Large intestine (tissue), 3 donors: Measurements from ENCODE around the gene FOXF2. TPM values are rescaled to one million over a fixed set of nuclear protein-coding genes. Genes with fewer than 3 reads are reported as not detected.

ENCODE experiments used
- DNase-seq, 2 donors: peaks; one replicate each; pipeline versions ENCODE4 v3.0.0 to v3.0.0-alpha.2; 2013
- H3K27ac ChIP-seq: one replicate; pipeline ENCODE4 v1.5.1; 2013; ENCODE audit warnings: low read length
- H3K27me3 ChIP-seq: 2 replicates; pipeline ENCODE4 v1.6.1; 2013; ENCODE audit warnings: low read length; ENCODE audit not compliant: control insufficient read depth, insufficient read depth
- H3K36me3 ChIP-seq: 2 replicates; pipeline ENCODE4 v1.6.1; 2013; ENCODE audit warnings: low read length; ENCODE audit not compliant: control insufficient read depth, insufficient read depth
- H3K4me1 ChIP-seq: one replicate; pipeline ENCODE4 v1.6.1; 2013; ENCODE audit warnings: low read length; ENCODE audit not compliant: control insufficient read depth, insufficient read depth
- H3K4me3 ChIP-seq: one replicate; pipeline ENCODE4 v1.5.1; 2013; ENCODE audit warnings: low read length
- H3K9me3 ChIP-seq: one replicate; pipeline ENCODE4 v1.6.1; 2013; ENCODE audit warnings: mild to moderate bottlenecking, low read depth, low read length, moderate library complexity; ENCODE audit not compliant: control insufficient read depth
- WGBS: methylation state at CpG from one replicate; pipeline ENCODE4 v1.1.5; 2013; ENCODE audit warnings: low lambda C conversion rate; ENCODE audit not compliant: insufficient coverage; 5-methylcytosine and 5-hydroxymethylcytosine counted together
- polyA plus RNA-seq: library from polyadenylated mRNA; unstranded; fragments of 120-200 nt; gene quantifications from one replicate; pipeline ENCODE4 v1.2.1, GENCODE V29; 2013

The FOXF2 gene
- polyA plus RNA-seq, 1 donor = 25.0 TPM

GRCh38 chr6:1409774-1410465 lies 20.5 kb downstream of the FOXF2 start:
- Histone ChIP-seq H3K4me3 (no peak overlapping the region), H3K36me3 (no peaks in the 10 kb centered on the region), H3K27ac (no peak overlapping the region), H3K27me3 (peaks cover 22% of the 10 kb centered on the region), H3K4me1 (peaks cover 3% of the 10 kb centered on the region), H3K9me3 (no peaks in the 10 kb centered on the region)
- DNase-seq = no peak
- no CpG with 5 or more reads among the region's 22 CpGs for WGBS

- Histone ChIP-seq H3K4me3 (no peak overlapping the region), H3K36me3 (no peaks in the 10 kb centered on the region), H3K9me3 (no peaks in the 10 kb centered on the region), H3K27me3 (peaks cover 31% of the 10 kb centered on the region), H3K27ac (no peak overlapping the region), H3K4me1 (no peaks in the 10 kb centered on the region)
- no CpG with 5 or more reads among the region's 9 CpGs for WGBS
- no peak for DNase-seq
Measured at GRCh38 chr6:1412901-1413300, 23.5 kb downstream of the FOXF2 start.

- Histone ChIP-seq H3K27me3 (peaks cover 21% of the 10 kb centered on the region), H3K4me1 (no peaks in the 10 kb centered on the region), H3K4me3 (no peak overlapping the region), H3K27ac (no peak overlapping the region), H3K9me3 (no peaks in the 10 kb centered on the region), H3K36me3 (no peaks in the 10 kb centered on the region)
- 87% methylated on average over 3 of the region's 10 CpGs for WGBS
- DNase-seq = no peak
Measured at GRCh38 chr6:1415416-1416063, 26.2 kb downstream of the FOXF2 start.

GRCh38 chr6:1416191-1416760 lies 26.9 kb downstream of the FOXF2 start:
- Histone ChIP-seq H3K36me3 (no peaks in the 10 kb centered on the region), H3K27me3 (peaks cover 17% of the 10 kb centered on the region), H3K4me3 (no peak overlapping the region), H3K27ac (no peak overlapping the region), H3K9me3 (no peaks in the 10 kb centered on the region), H3K4me1 (no peaks in the 10 kb centered on the region)
- no CpG with 5 or more reads among the region's 21 CpGs for WGBS
- DNase-seq = no peak

GRCh38 chr6:1416820-1417219 lies 27.4 kb downstream of the FOXF2 start:
- no CpG with 5 or more reads among the region's 11 CpGs for WGBS
- H3K4me3 ChIP-seq = no peak overlapping the region
- H3K27ac ChIP-seq = no peak overlapping the region
- H3K4me1 ChIP-seq = no peaks in the 10 kb centered on the region
- H3K27me3 ChIP-seq = peaks cover 17% of the 10 kb centered on the region
- H3K36me3 ChIP-seq = no peaks in the 10 kb centered on the region
- no peaks in the 10 kb centered on the region for H3K9me3 ChIP-seq
- no peak for DNase-seq

- H3K27me3 ChIP-seq = peaks cover 17% of the 10 kb centered on the region
- no peaks in the 10 kb centered on the region for H3K4me1 ChIP-seq
- no peaks in the 10 kb centered on the region for H3K36me3 ChIP-seq
- no peaks in the 10 kb centered on the region for H3K9me3 ChIP-seq
- H3K4me3 ChIP-seq = no peak overlapping the region
- H3K27ac ChIP-seq = no peak overlapping the region
- 100% methylated on average over 1 of the region's 12 CpGs for WGBS
- no peak for DNase-seq
Measured at GRCh38 chr6:1417718-1418117, 28.3 kb downstream of the FOXF2 start.

GRCh38 chr6:1418471-1419191 lies 29.3 kb downstream of the FOXF2 start:
- no peaks in the 10 kb centered on the region for H3K4me1 ChIP-seq
- peak overlapping the region; percentile 51 for H3K27ac ChIP-seq
- DNase-seq = no peak
- no CpG with 5 or more reads among the region's 15 CpGs for WGBS
- H3K36me3 ChIP-seq = no peaks in the 10 kb centered on the region
- H3K27me3 ChIP-seq = peaks cover 18% of the 10 kb centered on the region
- no peak overlapping the region for H3K4me3 ChIP-seq
- no peaks in the 10 kb centered on the region for H3K9me3 ChIP-seq

GRCh38 chr6:1420382-1420781 lies 31.0 kb downstream of the FOXF2 start:
- Histone ChIP-seq H3K4me3 (no peak overlapping the region), H3K27me3 (peaks cover 15% of the 10 kb centered on the region), H3K36me3 (no peaks in the 10 kb centered on the region), H3K9me3 (no peaks in the 10 kb centered on the region), H3K27ac (no peak overlapping the region), H3K4me1 (no peaks in the 10 kb centered on the region)
- no peak for DNase-seq
- WGBS = no CpG with 5 or more reads among the region's 1 CpG

- H3K9me3 ChIP-seq = no peaks in the 10 kb centered on the region
- no peaks in the 10 kb centered on the region for H3K36me3 ChIP-seq
- H3K27ac ChIP-seq = no peak overlapping the region
- no CpG with 5 or more reads among the region's 1 CpG for WGBS
- H3K4me1 ChIP-seq = no peaks in the 10 kb centered on the region
- peaks cover 12% of the 10 kb centered on the region for H3K27me3 ChIP-seq
- DNase-seq = no peak
- H3K4me3 ChIP-seq = no peak overlapping the region
Measured at GRCh38 chr6:1422290-1422689, 32.9 kb downstream of the FOXF2 start.

GRCh38 chr6:1423578-1423977 lies 34.2 kb downstream of the FOXF2 start:
- H3K4me1 ChIP-seq = no peaks in the 10 kb centered on the region
- WGBS = no CpG with 5 or more reads among the region's 9 CpGs
- no peak for DNase-seq
- no peak overlapping the region for H3K27ac ChIP-seq
- H3K9me3 ChIP-seq = no peaks in the 10 kb centered on the region
- H3K36me3 ChIP-seq = no peaks in the 10 kb centered on the region
- peaks cover 12% of the 10 kb centered on the region for H3K27me3 ChIP-seq
- H3K4me3 ChIP-seq = no peak overlapping the region
